Thymus (tissue), 11 donors: Measurements from ENCODE around the gene ATRN. TPM values are rescaled to one million over a fixed set of nuclear protein-coding genes. Genes with fewer than 3 reads are reported as not detected.

Experiments
- DNase-seq, 9 donors: peaks; one replicate each; pipeline ENCODE4 v3.0.0-alpha.2; 2013; ENCODE audit warnings: low spot score in 9 of 9, low read depth in 6 of 9, missing footprints in 1 of 9
- H3K27ac ChIP-seq, 2 donors: one replicate each; pipeline ENCODE4 v1.5.1; 2013; ENCODE audit warnings: control low read depth in 1 of 2, low read depth in 1 of 2, low read length in 1 of 2, mild to moderate bottlenecking in 1 of 2, moderate library complexity in 1 of 2
- H3K27me3 ChIP-seq, 2 donors: one replicate each; pipeline ENCODE4 v1.5.1; 2013; ENCODE audit warnings: low read length in 1 of 2; ENCODE audit not compliant: control insufficient read depth in 2 of 2, insufficient read depth in 1 of 2
- H3K36me3 ChIP-seq, 2 donors: one replicate each; pipeline ENCODE4 v1.5.1; 2013; ENCODE audit warnings: low read length in 1 of 2, mild to moderate bottlenecking in 1 of 2, moderate library complexity in 1 of 2; ENCODE audit not compliant: control insufficient read depth in 2 of 2, insufficient read depth in 2 of 2
- H3K4me1 ChIP-seq, 2 donors: one replicate each; pipeline ENCODE4 v1.5.1; 2013; ENCODE audit warnings: low read length in 2 of 2; ENCODE audit not compliant: control insufficient read depth in 2 of 2, insufficient read depth in 2 of 2
- H3K4me3 ChIP-seq, 2 donors: one replicate each; pipeline ENCODE4 v1.5.1; 2013; ENCODE audit warnings: low read length in 2 of 2, control low read depth in 1 of 2, mild to moderate bottlenecking in 1 of 2
- H3K9me3 ChIP-seq, 2 donors: one replicate each; pipeline ENCODE4 v1.5.1; 2013; ENCODE audit warnings: low read length in 1 of 2, mild to moderate bottlenecking in 1 of 2; ENCODE audit not compliant: control insufficient read depth in 2 of 2, insufficient read depth in 1 of 2
- WGBS: extraction: QIAGEN DNeasy Blood & Tissue Kit; methylation state at CpG from one replicate; pipeline ENCODE4 v1.1.7; 2013; 5-methylcytosine and 5-hydroxymethylcytosine counted together
- polyA plus RNA-seq: library from polyadenylated mRNA; stranded (reverse); fragments of 200-250 nt; gene quantifications from one replicate; pipeline ENCODE4 v1.2.3, GENCODE V29; 2013
- total RNA-seq: library from RNA; stranded (reverse); fragments of 120-200 nt; gene quantifications from one replicate; pipeline ENCODE4 v1.2.4, GENCODE V29; 2013
- donor health status: healthy.

Gene ATRN
- total and polyA plus RNA-seq, 2 donors, result 4.8 to 7.4 TPM

DNA sequence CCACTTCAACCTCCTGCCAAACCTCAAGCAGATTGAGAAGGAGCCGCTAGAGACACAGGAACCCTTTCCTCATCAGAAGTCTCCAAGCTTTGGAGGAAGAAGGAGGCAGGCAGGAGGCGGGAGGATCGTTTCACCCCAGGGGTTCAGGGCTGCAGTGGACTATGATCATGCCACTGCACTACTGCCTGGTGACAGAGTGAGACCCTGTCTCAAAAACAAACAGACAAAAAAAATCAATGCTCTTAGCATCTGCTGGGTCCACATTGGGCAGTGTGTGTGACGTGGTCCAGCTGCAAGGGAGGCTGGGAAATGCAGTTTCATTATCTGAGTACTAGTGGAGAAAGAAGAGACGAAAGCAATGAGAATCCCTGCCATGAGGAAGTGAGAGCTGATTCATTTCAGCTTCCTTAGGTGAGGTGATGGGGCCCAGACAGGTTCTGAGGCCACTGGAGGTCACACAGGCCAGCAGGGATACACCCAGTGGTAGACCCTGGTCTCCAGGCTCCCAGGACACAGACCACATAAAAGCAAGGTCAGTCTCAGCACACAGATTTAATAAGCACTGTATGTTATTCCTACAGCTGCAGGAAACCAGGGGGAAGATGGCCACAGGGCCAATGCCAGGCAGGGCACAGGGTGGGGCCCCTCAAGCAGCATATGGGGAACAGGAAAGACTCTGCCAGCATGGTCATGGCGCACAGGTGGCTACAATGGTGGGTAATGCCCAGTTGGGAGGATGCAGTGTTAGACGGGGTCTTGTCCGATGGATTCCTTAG lies 188.1 kb downstream of the ATRN start:
- WGBS, result 77% methylated on average over 8 of the region's 8 CpGs
- Histone ChIP-seq H3K4me3 (no peak overlapping the region), H3K27me3 (peaks cover 27 to 63% of the 10 kb centered on the region in 2 donors), H3K36me3 (no peaks in the 10 kb centered on the region), H3K4me1 (no peaks in the 10 kb centered on the region), H3K9me3 (no peaks in the 10 kb centered on the region), H3K27ac (no peak overlapping the region)
- no peak for DNase-seq

DNA sequence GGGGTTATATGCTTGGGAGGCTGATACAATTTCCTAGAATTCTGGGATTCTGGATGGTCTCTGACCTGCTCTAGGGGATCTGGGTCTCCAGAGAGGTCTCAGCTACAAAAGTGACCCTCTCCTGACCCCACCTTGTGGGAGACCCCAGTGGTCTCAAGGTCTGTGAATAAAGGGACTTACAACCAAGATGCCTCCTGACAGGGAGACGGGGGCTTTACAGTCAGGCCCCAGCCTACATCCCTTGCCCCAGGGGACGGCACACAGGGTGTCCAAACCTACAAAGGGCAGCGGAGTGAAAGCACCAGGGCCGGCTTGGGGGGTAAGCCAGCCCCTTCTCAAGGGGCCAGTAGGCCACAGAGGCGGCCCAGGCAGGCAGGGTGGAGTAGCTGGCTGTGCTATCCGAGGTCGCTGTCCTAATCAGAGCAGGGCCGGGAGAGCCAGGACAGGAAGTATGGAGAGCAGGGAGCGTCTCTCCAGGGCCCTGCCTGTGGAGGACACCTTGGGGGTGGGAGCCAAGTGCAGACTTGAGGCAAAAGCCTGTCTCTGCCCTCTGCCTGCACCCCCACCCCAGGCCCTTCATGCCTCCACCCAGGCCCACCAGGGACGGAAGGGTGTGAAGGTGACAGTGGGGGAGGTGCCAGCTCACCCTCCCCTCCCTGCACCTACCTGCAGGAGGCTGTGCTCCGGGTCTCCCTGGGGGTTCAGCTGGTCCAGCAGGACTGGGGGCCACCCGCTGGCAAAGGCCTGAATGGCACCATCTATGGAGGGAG lies 188.9 kb downstream of the ATRN start:
- no peaks in the 10 kb centered on the region for H3K9me3 ChIP-seq
- no peak for DNase-seq
- no peak overlapping the region for H3K27ac ChIP-seq
- H3K4me3 ChIP-seq, result no peak overlapping the region
- H3K27me3 ChIP-seq, result peaks cover 27 to 64% of the 10 kb centered on the region in 2 donors
- WGBS, result 89% methylated on average over 12 of the region's 12 CpGs
- no peaks in the 10 kb centered on the region for H3K36me3 ChIP-seq
- no peaks in the 10 kb centered on the region for H3K4me1 ChIP-seq

DNA sequence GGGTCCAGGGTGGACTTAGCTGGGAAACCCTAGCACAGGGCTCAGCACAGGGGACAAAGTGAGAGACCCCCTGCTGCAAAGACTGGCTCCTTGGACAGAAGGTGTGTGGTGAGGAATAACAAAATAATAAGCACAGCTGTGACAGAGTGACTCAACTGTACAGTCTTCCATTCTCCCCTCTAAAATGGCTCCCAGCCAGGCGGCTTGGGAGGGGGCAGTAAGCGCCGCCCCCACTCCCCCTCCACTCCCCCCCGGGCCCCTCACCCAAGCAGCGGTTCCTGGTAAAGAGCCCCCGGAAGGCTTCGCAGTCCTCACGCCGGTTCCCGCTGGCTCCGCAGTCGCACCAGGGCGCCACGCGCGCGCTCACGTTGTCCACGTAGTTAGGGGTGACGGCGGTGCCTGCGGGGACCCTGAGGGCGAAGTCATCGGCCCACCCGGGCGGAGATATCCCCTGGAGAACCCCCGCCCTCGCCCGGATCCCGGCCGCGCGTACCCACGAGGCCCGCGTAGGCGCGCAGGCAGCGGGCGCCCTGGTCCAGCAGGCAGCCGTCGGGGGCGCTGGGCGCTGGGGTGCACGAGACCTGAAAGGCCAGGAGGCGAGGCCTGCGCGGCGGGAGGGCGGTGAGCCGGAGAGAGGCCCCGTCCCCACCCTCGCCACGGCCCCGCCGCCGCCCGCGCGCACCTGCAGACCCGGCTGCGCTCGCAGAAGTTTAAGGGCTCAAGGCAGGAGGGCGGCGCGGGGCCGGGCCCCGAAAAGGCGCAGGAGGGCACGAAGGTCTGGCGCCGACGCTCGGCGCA lies 189.6 kb downstream of the ATRN start:
- H3K4me1 ChIP-seq, result no peaks in the 10 kb centered on the region
- no peak overlapping the region for H3K27ac ChIP-seq
- no peak for DNase-seq
- H3K27me3 ChIP-seq, result peaks cover 27 to 66% of the 10 kb centered on the region in 2 donors
- no peaks in the 10 kb centered on the region for H3K9me3 ChIP-seq
- no peak overlapping the region for H3K4me3 ChIP-seq
- 8% methylated on average over 75 of the region's 75 CpGs for WGBS
- no peaks in the 10 kb centered on the region for H3K36me3 ChIP-seq

DNA sequence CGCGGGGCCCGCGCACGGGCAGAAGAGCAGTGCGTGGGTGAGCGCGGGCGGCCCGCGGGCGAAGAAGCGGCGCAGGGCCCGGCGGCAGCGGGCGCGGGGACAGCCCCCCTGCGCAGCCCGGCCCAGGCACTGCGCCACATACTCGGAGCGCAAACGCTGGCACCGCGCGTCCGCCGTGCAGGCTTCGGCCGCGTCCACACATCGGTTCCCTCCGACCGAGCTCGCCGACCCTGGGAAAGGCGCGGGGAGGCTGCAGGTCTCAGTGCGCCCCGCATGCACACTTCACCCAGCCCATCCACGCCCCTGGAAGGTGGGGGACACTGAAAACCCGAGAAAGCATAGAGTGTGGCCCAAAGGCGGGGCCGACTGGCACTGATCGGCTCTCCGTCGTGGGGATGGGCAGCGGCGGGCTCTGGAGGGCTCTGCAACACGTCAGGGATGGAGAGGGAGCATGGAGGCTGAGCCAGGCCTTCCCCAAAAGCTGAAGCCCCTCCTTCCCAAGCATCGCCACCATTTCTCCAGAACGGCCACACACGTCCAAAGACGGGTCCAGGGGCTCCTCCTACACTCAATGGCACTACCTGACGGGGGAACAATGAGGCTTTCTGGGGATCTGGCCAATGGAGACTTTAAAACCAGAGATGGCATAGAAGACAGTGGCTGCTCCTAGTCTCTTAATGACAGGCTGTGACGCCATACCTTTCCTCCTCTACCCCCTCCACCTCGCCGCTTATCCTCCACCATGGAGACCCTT lies 190.4 kb downstream of the ATRN start:
- H3K4me1 ChIP-seq, result peaks cover 0 to 5% of the 10 kb centered on the region in 2 donors
- H3K9me3 ChIP-seq, result no peaks in the 10 kb centered on the region
- 17% methylated on average over 60 of the region's 60 CpGs for WGBS
- H3K36me3 ChIP-seq, result no peaks in the 10 kb centered on the region
- H3K27me3 ChIP-seq, result peaks cover 27 to 69% of the 10 kb centered on the region in 2 donors
- H3K4me3 ChIP-seq, result no peak overlapping the region
- no peak for DNase-seq
- H3K27ac ChIP-seq, result no peak overlapping the region

DNA sequence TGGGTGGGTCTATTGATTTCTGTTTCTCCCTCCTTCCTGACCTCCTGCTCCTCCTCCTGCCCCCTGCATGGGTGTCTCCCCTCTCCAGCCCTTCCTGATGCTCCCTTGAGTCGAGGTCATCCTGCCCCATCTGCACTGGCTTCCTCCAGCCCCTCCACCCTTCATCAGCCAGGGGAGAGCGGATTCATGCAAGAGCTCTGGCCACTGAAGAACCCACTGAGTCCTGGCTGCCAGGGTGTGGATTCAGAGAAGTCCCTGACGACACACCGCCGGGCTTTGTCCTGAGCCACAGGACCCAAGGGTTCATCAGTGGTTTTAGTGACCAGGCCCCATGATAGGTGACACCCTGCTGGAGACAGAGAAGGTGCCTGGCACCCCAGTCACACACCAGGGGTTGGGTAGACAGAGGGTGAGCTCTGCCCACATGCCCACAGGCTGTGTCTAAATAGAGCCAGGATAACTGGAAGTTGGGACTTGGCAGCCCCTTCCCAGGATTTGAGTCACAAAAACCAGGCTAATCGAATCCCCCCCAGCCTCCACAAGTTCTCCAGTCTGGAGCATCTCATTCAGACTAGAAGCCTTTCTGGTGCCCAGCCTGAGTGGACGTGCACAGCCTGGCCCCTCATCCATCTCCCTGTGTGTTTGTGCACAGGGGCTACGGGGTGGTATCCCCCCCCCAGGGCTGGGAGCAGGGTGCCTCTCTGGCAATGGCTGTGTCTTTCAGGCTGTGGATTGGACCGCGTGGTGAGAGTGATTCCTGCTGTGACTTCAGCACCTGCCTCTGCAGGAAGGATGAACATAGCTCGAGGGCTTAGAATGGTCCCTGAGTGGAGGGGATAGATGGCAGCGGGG lies 191.2 kb downstream of the ATRN start:
- DNase-seq, result no peak
- Histone ChIP-seq H3K4me3 (no peak overlapping the region), H3K9me3 (no peaks in the 10 kb centered on the region), H3K4me1 (peaks cover 0 to 6% of the 10 kb centered on the region in 2 donors), H3K36me3 (no peaks in the 10 kb centered on the region), H3K27me3 (peaks cover 27 to 67% of the 10 kb centered on the region in 2 donors), H3K27ac (no peak overlapping the region)
- 81% methylated on average over 12 of the region's 12 CpGs for WGBS

DNA sequence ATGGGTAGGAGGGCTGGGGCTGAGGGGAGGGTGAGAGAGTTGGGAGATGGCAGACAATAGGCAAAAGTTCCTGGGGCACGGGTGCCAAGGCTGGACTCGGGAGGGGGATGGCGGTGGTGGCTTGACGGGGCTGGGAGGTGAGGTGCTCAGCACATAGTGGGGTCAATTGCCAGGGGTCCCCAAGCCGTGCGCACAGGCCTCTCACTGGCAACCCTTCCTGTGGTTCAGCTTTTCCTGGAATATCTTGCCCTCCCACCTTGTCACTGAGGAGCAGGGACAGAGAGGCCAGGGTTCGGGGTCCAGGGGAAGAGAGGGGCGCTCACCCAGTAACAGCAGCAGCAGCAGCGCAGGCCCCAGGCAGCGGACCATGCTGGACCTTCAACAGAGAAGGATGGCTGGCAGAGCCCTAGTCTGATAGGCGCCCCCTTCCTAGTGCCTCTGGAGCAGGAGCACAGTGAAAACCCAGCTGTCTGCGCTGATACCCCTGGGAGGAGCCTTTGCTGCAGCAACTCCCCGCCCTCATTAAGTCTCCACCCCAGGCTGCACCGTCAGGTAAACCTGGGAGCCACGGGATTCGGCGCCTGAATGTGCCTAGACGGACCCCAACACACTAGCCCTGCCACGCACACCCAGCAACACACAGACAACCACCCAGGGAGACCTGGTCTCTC lies 192.3 kb downstream of the ATRN start, which contains the start of gene GFRA4:
TSS of gene GFRA4 (minus strand) at position 369 of the 671 bp plus-strand sequence. CDS start at position 369, 0 bp downstream.
- Histone ChIP-seq H3K4me1 (peaks cover 0 to 6% of the 10 kb centered on the region in 2 donors), H3K27me3 (peaks cover 27 to 61% of the 10 kb centered on the region in 2 donors), H3K36me3 (no peaks in the 10 kb centered on the region), H3K27ac (no peak within 1 kb of the TSS), H3K9me3 (no peaks in the 10 kb centered on the region), H3K4me3 (no peak within 1 kb of the TSS)
- DNase-seq, result no peak
- 89% methylated on average over 19 of the region's 19 CpGs for WGBS

DNA sequence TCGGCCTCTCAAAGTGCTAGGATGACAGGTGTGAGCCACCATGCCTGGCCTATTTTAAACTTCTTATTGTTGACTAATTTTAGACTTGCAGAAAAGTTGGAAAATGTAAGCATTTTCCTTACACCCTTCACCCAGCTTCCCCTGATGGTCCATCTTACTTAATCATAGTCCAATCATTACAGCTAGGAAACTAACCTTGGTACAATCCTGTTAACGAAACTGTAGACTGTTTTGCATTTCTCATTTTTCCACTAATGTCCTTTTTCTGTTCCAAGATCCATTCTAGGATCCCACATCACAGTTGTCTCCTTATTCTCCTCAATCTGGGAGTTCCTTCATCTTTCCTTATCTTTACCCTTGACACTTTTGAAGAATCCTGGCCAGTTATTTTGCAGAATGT lies 193.0 kb downstream of the ATRN start:
- Histone ChIP-seq H3K4me1 (peaks cover 0 to 6% of the 10 kb centered on the region in 2 donors), H3K4me3 (no peak overlapping the region), H3K36me3 (no peaks in the 10 kb centered on the region), H3K27me3 (peaks cover 27 to 59% of the 10 kb centered on the region in 2 donors), H3K27ac (no peak overlapping the region), H3K9me3 (no peaks in the 10 kb centered on the region)
- WGBS, result 93% methylated on average over 2 of the region's 2 CpGs
- no peak for DNase-seq
